ENCODE results near the gene PDE3B.
"Not testable (repeated sequence)": the region's sequence is repeated elsewhere in the genome, so short reads cannot be mapped to it uniquely, and the experiment has no call there.

- TF ChIP-seq, protein P1, sequence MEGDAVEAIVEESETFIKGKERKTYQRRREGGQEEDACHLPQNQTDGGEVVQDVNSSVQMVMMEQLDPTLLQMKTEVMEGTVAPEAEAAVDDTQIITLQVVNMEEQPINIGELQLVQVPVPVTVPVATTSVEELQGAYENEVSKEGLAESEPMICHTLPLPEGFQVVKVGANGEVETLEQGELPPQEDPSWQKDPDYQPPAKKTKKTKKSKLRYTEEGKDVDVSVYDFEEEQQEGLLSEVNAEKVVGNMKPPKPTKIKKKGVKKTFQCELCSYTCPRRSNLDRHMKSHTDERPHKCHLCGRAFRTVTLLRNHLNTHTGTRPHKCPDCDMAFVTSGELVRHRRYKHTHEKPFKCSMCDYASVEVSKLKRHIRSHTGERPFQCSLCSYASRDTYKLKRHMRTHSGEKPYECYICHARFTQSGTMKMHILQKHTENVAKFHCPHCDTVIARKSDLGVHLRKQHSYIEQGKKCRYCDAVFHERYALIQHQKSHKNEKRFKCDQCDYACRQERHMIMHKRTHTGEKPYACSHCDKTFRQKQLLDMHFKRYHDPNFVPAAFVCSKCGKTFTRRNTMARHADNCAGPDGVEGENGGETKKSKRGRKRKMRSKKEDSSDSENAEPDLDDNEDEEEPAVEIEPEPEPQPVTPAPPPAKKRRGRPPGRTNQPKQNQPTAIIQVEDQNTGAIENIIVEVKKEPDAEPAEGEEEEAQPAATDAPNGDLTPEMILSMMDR (IDR thresholded peaks at IDR 0.05), result not testable (repeated sequence)
- not testable (repeated sequence) for TF ChIP-seq POLR2AphosphoS5, POLR2A (IDR thresholded peaks at IDR 0.05)
These were observed 134.9 kb downstream of the PDE3B start for GRCh38 chr11:14778460-14778859.

All from prostate gland (tissue), 2 donors.